ENCODE data around the gene FHOD3.

FHOD3 gene

DNA sequence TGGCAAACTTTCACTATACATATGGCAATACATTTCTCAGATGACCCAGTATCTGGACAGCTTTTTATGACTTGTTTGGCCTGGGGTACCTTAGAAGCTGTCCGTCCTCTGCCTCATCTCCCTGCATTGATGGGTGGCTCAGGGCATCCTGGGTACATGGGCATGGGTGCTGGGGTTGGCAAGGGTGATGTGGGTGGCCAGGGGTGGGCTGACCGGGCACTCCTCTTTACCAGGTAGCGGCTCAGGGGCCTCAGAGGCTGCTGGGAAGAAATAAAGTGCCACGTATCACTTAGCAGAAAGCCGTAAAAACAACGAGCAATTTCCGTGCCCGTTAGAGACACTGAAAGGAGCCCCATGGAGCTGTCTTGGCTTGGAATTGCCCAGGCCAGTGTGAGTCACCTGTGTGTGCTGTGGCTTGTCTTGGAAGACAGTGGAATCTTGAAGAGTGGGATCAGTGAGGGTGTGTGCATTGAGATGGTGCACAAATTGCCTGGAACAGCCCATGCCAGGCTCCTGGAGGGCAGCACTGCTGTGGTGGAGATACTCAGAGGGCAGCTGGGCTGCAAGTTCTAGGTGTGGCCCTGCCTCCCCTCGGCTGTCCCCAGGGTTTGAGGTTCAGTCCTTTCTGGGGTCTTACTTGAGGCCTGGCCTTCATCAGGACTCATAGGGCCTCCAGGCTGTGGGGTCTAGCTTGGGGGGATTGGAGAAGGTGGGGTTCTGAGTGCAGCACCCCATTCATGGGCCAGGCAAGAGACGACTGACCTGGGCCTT, 88.8 kb downstream of the FHOD3 start:
- no peak for DNase-seq (ENCODE audit: low read depth)

DNA sequence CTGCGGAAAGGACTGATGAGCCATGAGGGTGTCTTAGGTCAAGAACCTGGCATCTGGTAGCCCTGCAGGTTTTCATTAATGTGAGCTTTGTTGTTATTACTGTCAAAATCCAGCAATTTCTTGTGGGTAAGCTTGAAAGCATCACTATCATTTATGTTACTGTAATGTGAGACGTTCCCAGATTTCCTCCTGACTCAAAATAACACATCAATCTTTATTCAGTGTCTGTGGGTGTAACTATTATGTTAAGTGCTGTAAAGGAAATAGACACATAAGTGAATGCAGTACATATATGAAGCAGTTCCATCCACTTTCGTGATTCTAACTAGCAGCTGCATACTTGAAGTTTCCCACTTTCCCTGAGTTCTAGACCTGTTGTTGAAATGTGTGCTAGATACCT, 89.8 kb downstream of the FHOD3 start:
- DNase-seq (ENCODE audit: low read depth): no peak

DNA sequence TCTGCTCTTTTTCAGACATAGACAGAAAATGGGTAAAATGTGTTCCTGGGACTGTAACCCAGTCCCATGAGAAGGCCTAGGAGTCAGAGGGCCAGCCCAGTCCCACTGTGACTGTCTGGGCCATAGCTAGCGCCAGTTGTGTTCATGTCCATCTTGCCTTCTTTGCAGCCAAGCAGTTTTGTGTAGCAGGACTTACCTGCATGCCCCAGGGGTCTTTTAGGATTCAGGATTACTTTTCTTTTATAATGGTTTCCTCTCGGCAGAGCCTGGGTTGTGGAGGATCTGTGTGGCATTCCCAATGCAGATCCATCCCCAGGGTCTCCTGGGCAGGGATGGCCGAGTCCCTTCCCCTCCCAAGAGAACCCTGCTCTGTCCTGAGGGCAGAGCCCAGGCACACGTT, 90.8 kb downstream of the FHOD3 start:
- no peak for DNase-seq (ENCODE audit: low read depth)

DNA sequence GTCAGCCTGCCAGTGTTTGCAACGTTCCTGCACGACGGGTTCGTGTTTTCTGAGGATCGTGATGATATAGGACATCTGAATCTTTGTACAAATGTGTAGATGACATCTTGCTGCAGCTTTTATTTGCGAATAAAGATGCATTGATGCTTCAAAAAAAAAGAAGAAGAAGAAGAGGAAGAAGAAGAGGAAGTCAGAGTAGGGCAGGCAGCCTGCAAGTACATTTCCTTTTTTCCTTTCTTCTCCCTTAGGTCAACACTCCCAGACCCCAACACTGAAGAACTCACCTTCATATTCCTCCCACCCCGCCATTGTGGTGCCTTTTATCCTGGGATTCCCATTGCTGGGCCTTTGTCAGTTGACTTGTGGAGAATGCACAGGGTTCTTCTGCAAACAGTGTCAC, 91.5 kb downstream of the FHOD3 start:
- no peak for DNase-seq (ENCODE audit: low read depth)

DNA sequence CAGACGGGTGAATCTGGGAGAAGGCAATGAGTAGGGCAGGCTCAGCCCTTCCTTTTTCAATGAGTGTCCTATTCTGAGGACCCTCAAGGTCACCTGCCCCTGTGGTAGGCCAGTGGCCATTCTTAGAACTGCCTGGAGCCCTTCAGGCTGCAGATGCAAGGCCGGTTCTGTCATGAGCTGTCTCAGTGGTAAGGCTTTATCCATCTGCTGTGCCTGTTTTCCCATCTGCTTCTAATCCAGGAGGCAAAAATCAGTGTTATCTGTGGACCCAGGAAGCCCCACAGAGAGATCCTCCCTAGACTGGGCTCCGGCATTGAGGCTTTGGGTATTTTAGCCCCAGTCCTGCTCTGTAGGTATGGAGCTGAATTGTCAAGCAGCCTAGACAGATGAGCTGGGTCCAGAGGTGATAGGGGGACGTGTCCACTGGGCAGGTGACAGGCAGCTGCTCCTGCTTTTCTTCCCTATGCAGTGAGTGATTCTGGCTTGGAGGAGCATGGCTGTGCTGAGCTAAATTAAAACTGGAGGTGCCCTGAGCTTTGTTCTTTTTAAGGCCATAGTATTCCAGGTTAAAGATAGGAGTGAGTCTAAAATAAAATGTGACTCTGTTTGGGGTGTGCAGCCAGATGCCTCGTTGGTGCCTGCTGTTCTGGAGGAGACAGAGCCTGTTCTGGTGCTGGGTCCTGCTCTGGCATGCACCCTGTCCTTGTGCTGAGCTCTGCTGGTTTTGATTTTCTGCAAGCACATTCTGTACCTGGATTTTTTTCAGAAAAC, 92.5 kb downstream of the FHOD3 start:
- no peak for DNase-seq (ENCODE audit: low read depth)

DNA sequence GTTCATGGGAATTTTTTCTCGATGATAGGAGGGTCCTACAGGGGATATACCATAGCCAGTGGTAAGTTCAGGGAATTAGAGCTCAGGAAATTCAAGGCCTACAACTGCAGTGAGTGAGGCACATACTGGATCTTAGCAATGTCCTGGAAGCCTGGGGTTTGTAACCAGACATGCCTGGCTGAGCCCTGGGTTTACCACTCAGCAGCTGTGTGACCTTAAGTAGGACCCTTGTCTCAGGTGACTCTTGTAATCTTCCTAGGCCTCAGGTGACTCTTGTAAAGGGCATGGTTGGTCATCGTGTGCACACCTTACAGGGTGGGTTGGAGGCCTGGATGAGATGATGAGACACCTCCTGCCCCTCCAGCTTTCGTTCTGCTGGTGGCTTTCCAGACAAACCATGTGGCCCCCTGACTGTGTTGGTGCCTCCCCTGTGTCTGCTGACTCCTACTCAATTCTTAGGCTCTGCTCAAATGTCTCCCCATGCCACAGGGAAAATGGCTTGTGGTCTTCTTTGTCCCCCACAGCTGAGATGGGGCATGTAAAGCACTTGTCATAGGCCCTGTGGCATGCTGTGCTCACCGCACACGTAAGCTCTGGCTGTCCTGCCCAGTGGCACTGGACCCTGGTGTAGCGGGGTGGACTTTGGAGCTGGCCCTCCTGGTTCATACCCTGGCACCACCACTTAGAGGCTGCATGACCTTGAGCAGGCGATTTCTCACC, 94.1 kb downstream of the FHOD3 start:
- no peak for DNase-seq (ENCODE audit: low read depth)

DNA sequence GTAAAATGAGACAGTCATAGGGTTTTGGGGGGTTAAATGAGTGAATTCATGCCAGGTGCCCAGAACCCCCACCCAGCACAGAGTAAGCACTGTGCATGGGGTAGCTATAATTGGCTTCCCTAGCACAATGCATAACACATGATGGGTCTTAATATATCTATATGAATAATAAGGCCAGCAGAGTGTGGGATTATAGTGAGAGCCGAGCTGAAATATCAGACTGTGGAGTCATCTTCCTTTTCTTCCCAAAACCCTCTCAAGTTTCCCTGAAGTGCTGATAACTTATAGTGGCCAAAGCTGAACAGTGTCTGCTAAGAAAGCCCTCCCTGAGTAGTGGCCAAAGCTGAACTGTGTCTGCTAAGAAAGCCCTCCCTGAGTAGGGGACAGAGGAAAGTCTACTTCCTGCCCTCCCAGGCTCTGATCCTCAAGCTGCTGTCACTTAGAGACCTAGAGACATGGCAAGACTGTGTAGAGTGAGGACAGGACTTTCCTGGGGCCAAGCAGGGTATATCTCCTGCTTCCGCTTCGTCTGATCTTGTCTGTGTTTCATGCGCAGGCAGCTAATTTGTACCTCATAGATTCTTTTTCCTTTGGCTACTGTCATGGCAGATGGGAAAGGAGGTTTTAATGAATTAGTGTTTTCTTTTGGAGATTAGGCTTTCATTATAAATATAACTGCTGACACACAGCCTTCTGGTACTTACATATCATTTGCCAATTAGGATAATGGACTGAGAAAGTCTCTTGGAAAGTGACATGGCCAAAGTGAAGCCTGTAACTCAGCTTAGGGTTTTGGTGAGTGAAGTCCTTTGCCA, 94.9 kb downstream of the FHOD3 start:
- no peak for DNase-seq (ENCODE audit: low read depth)

DNA sequence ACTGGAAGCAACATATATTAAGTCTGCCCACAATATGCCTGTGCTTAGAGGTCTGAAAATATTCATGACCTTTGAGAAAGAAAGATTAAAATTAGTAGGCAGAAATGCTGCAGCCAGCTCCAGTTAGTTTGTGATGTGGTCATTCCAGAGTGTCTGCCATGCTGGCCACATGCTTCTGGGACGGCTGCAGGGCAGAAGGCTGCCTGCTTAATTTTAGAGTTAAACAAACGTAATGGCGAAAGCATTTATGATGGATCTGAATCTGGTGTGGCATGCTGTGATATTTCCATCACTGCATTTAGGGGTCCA, 95.4 kb downstream of the FHOD3 start:
- no peak for DNase-seq (ENCODE audit: low read depth)

DNA sequence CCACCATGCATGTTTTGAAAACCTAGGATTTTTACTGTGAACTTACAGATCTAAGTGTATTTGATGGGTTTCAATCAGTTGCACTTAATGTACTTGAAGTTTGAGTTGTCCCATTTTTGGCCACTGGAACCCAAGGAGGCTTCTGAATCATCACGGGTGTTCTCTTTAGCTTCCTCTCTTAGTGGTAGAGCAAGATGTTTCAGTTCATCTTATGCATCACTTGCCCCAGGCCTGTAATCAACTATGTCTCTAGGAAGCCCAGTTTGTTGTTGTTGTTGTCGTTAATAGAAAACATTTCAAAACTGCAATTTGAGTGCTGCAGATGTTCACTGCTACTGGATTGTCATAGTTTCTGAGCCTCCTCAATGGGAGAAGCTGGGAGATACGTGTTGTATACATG, 97.0 kb downstream of the FHOD3 start:
- no peak for DNase-seq (ENCODE audit: low read depth)

DNA sequence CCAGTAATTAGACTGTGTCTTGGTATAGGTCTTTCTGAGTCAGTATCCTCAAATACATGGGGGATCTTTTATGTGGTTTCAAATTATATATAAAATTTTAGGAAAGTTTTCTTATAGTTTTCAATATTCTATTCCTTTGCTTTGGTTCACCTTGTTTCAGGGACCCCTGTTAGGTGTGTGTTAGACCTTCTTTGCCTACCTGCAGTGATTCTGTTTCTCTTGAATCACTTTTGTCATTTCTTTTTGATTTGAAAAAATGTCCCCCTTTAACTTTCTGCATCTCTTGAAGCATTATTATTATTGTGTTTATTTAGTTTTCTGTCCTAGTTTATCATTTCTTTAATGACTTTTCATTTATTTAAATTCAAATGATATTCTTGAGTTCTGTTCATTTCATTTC, 98.7 kb downstream of the FHOD3 start:
- no peak for DNase-seq (ENCODE audit: low read depth)

DNA sequence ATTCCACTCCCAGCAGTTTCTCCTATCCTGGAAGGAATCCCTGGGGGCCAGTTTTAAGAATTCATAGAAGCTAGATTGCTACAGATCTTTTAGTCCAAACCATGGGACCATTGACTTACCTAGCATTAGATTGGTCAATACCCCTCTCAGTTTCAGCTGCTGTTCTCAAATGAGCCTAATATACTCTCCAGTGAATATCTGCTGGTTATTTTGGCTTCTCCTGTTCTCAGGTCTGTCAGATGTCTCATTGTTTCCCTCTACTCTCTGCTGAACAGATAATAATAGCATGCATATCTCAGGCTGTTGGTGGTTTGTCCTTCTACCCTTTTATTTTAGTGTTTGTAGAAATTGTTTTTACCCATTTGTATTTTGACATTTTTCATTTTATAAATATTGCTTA, 99.5 kb downstream of the FHOD3 start:
- DNase-seq (ENCODE audit: low read depth): no peak

DNA sequence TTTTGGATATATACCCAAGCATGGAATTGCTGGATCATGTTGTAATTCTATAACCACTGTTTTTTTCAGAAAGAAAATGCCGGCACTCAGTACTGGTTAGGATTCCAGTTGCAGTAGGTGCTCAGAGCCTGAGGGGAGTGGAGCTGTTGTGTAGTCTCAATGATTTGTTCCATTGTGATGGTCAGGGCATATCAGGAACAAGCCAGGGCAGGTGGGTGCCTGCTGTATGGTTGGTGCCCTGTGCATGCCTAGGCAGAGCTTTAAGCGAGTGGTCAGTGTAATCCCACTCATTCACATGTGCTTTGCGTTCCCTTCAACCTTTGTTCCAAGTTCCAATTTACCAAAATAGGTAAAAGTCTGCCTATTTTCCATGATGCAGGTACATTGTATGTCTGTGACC, 100.9 kb downstream of the FHOD3 start:
- DNase-seq (ENCODE audit: low read depth): no peak

DNA sequence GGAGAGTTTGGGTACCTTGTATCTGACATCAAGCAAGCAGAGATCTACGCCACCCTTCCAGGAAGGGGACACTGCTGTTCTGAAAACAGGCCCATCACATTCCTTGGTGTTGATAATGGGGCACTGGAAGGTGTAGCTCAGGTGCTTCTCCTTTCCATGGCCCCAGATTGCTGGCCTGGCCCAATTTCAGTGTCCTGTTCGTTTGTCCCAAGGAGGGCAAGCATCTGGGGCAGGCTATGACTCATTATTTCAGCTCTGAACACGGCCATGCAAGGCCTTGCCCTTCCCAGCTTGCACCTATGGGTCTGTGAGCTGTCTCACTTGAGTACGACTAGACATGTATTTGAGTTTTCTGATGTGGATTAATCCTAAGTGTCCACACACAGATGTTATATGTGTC, 101.5 kb downstream of the FHOD3 start:
- no peak for DNase-seq (ENCODE audit: low read depth)

DNA sequence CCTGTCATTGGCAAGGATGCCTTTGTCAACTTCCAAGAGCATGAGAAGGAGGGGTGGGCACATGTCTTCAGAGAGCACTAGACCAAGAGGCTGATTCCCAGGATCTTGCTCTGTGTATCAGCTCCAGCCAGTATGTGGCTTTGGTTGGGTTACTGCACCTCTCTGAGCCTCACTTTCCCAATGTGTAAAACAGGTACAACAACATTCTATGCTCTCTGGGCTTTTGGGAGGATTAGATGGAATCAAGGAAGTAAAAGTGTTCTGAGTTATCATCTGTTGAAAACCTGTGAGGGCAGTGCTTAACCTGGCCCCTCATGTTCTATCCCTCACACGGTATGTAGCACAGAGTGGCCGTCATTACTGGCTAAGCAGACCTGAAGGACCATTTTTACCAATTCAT, 103.9 kb downstream of the FHOD3 start:
- no peak for DNase-seq (ENCODE audit: low read depth)

DNA sequence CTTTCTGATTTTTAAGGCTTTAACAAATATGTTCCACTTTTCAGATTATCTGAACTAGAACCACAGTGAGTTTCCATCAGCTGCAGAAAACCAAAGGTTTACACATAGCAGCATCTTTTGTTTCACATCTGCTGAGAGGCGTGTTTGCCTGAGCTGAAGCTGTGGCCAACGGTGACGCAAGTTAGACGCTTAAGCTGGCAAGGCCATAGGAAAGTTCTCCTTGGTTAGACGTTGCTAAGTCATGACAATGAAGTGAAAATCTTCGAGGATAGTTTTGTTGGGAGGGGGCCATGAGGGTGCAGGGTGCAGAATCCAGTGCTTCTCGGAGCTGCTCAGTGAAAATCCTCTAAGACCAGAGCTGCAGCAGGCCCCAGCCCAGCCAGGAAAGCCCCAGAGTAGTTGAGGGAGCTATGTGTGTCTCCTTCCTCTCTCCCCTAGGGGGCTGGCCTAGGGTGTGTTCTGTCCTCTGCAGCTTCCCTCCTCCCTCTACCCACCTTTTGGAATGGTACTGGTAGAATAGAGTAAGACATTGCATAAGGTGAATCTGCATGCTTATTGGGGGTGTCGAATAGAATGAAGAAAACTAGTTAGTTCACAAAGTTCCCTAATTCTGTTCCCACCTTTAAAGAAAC, 105.4 kb downstream of the FHOD3 start:
- no peak for DNase-seq (ENCODE audit: low read depth)

DNA sequence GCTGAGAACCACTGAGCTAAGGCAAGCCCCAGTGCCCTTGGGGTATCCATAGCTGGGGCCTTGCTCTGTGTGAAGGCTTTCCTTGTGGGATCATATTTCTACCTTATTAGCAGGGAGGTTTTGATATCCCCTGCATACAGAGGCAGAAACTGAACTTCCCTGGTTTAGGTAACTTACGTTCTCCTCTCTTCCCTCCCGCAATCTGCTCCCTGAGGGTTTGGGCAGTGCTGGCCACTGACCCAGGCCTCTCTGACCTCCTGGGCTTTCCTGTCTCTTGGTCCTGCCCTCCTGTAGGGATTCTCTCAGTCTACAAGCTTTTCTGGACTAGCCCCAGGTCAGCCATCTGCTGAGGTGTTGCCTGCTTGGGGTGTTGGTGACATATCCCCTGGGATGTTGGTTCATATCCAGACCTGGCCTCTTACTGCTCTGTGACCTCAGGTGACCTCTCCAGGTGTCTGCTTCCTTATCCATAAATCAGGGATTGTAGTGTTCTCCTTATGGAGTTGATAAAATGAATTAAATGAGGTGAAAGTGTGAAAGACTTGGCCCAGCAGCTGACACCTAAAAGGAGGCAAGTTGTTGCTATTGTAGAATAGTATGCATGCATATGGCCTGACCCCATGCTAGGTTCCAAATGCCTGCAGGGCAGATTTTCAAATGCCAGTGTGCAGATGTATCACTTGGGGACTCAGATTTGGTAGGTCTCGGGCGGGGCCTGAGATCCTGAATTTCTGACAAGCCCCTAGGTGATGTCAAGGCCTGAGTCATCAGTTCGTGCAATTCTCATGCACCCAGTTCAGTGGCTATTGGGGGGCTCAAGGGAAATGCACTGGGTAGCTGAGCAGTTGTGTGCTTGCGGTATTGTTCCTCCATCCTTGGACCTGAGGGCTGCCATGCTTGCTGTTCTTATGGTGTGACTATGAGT, 106.6 kb downstream of the FHOD3 start:
- DNase-seq (ENCODE audit: low read depth): no peak

DNA sequence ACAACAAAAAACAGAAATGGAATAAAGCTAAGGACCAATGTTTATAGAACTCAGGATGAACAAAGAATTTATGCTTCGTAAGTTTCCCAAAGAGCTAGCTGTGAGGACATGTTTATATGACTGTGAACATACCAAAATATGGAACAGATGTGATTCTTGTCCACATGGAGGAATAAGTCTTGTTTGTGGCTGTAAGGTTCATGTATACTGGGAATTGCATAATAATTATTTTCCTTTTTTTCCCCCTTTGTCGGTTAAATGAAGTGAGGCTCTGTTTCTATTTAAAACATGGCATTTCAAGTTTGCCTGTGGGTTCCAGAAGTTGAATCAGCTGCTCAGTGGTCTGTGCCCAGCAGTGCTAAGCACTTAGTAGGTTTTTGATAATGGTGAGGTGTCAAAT, 108.1 kb downstream of the FHOD3 start:
- no peak for DNase-seq (ENCODE audit: low read depth)

DNA sequence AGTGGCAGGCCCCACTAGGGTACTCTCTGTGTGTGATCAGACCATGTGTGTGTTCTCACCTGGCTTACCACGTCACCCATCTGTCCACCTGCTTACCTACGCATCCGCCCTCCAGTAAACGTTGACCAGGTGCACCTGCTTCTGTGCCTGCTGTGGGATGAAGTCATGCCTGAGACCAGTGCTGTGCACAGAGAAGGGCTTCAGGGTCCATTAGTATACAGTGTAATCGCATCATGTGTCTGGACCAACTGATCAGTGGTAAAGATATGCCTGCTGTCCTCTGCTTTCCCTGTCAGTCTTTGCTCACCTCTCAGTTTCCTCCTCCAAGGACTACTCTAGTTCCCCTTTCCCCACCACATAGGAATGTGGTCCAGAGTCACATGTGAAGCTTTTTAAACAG, 109.3 kb downstream of the FHOD3 start:
- DNase-seq (ENCODE audit: low read depth): no peak

DNA sequence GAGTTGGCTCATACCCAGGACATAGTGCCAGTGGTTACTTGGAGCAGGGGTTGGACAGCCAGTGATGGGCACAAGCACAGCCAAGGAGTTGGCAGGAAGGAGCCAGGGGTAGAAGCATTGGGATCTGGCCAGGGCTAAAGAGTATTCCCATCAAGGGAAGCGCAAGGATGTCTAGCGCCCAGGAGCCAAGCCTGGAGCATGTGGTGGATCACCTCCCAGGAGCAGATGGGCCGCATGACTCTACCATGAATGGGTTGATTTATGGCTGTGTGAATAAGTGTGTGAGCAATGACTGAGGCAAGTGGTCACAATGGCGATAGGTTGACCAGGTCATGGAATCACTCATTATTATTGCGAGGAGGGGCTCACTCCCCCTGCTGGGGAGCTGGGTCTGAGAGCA, 111.1 kb downstream of the FHOD3 start:
- no peak for DNase-seq (ENCODE audit: low read depth)

DNA sequence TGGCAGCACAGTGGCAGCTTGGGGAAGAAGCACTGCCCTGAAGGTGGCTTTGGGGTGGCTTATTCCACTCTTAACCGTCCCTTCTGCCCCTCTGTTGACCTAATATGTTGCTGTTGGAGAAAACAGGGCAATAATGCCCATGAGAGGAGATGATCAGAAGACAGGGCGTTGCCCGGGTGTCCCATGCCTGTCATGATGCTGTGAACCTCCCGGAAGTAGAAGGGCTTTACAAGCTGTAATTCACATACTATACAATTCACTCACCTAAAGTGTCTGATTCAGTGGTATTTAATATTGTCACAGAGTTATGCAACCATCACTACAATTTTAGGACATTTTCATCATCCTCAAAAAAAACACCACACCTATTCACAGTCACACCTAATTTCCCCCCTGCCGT, 112.3 kb downstream of the FHOD3 start:
- DNase-seq (ENCODE audit: low read depth): no peak

DNA sequence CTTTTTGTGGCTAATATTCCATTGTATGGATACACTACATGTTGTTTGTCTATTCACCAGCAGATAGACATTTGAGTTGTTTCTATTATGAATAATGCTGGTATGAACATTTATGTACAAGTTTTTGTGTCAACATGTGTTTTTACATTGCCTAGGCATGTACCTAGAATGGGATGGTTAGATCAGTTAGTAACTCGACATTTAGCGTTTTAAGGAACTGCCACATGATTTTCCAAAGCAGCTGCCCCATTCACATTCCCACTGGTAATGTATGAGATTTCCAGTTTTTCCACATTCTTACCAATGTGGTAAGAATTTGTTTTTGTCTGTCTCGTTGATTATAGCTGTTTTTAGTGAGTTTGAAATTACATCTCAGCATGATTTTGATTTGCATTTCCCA, 112.8 kb downstream of the FHOD3 start:
- no peak for DNase-seq (ENCODE audit: low read depth)
